Activated CD4-positive, alpha-beta T cell treated with anti-CD3 and anti-CD28 coated beads for 48 hours (primary cell): Measurements from ENCODE around the gene TBX4.
"Not testable (repeated sequence)": the region's sequence is repeated elsewhere in the genome, so short reads cannot be mapped to it uniquely, and the experiment has no call there.

ENCODE experiments used
- DNase-seq: peaks from one replicate; pipeline ENCODE4 v3.0.0-alpha.2; 2020

Gene TBX4

GRCh38 chr17:61413661-61414126 lies 38.5 kb upstream of the TBX4 start:
- DNase-seq = no peak

- no peak for DNase-seq
Measured at GRCh38 chr17:61414141-61414935, 37.9 kb upstream of the TBX4 start.

- no peak for DNase-seq
Measured at GRCh38 chr17:61414936-61415251, 37.3 kb upstream of the TBX4 start.

GRCh38 chr17:61415374-61416210 lies 36.6 kb upstream of the TBX4 start:
- no peak for DNase-seq

GRCh38 chr17:61416211-61416539 lies 36.0 kb upstream of the TBX4 start:
- no peak for DNase-seq

- peak; percentile 78 for DNase-seq
Measured at GRCh38 chr17:61416540-61417363, 35.5 kb upstream of the TBX4 start.

GRCh38 chr17:61418449-61418848 lies 33.8 kb upstream of the TBX4 start:
- no peak for DNase-seq

- no peak for DNase-seq
Measured at GRCh38 chr17:61419496-61420046, 32.7 kb upstream of the TBX4 start.

- no peak for DNase-seq
Measured at GRCh38 chr17:61420052-61420451, 32.2 kb upstream of the TBX4 start.

GRCh38 chr17:61420745-61421398 lies 31.4 kb upstream of the TBX4 start:
- DNase-seq = no peak

- no peak for DNase-seq
Measured at GRCh38 chr17:61421460-61421859, 30.8 kb upstream of the TBX4 start.

GRCh38 chr17:61422116-61422799 lies 30.0 kb upstream of the TBX4 start:
- no peak for DNase-seq

- no peak for DNase-seq
Measured at GRCh38 chr17:61422869-61423268, 29.4 kb upstream of the TBX4 start.

- DNase-seq = no peak
Measured at GRCh38 chr17:61423967-61424649, 28.1 kb upstream of the TBX4 start.

- no peak for DNase-seq
Measured at GRCh38 chr17:61425682-61426481, 26.3 kb upstream of the TBX4 start.

- no peak for DNase-seq
Measured at GRCh38 chr17:61426482-61427304, 25.5 kb upstream of the TBX4 start.

- no peak for DNase-seq
Measured at GRCh38 chr17:61427567-61427966, 24.7 kb upstream of the TBX4 start.

GRCh38 chr17:61429274-61429673 lies 22.9 kb upstream of the TBX4 start:
- DNase-seq = no peak

GRCh38 chr17:61429831-61430230 lies 22.4 kb upstream of the TBX4 start:
- not testable (repeated sequence) for DNase-seq
